AG09309 (cell line): ENCODE results near the gene DACH1.

Source experiments
- DNase-seq: peaks from one replicate; pipeline ENCODE4 v3.0.0-alpha.2; 2010; ENCODE audit warnings: low read depth
- H3K4me3 ChIP-seq: 2 replicates; pipeline ENCODE4 v1.5.1; 2011; ENCODE audit warnings: mild to moderate bottlenecking, low read depth, low read length, moderate library complexity; ENCODE audit not compliant: control insufficient read depth
- CTCF ChIP-seq: IDR thresholded peaks from 2 replicates; pipeline ENCODE4 v1.5.1; 2011; ENCODE audit warnings: mild to moderate bottlenecking, low read depth, low read length, inconsistent platforms; ENCODE audit not compliant: insufficient read depth, control insufficient read depth; ENCODE audit errors: missing control alignments

DACH1 gene

DNA sequence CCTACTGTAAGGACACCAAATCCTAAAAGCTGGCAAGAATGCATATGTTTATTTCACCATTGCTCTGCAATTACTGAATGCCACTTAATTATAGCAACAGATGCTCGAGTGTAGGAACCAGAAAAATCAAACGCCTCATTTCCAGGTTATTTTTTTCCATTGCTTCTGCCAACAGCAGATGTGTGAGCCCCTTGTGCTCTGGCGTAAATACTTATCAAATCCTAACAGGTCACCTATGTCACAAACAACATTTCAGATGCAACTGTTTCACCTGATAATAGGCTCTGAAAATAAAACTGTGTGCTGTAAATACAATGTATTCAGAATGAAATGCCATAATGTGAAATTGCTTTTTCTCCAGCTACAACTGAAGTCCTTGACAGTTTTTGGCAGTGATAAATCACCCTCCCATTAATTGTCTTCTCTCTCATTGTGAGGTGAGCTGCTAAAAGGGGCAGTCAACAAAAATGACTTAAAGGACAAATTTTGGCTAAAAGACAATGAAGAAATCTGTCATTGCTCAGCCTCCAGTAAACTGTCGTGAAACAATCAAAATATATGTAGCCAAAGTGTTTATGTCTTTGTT, 344.0 kb downstream of the DACH1 start:
- DNase-seq, result no peak
- no peak overlapping the region for H3K4me3 ChIP-seq
- TF ChIP-seq CTCF, result no peak

- H3K4me3 ChIP-seq, result no peak overlapping the region
- DNase-seq, result no peak
- TF ChIP-seq CTCF, result no peak
Observed at GRCh38 chr13:71517004-71517403, 350.0 kb downstream of the DACH1 start.

GRCh38 chr13:71516521-71516920, 350.5 kb downstream of the DACH1 start:
- no peak for DNase-seq
- TF ChIP-seq CTCF, result no peak
- H3K4me3 ChIP-seq, result no peak overlapping the region

DNA sequence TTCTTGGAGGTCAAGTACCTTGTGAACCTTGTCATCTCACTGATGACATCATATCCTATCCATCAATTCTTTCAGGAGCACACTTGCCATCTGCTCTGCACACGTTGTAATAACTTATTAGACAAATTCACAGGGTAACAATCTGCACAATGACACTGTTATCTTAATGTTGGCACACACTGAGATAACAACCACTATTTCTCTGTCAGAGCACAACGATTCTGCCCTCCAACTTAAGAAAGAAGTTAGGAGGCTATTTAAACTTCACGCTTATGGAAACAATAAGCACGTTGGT, 351.3 kb downstream of the DACH1 start:
- DNase-seq, result no peak
- H3K4me3 ChIP-seq, result no peak overlapping the region
- TF ChIP-seq CTCF, result no peak

GRCh38 chr13:71514900-71515743, 351.9 kb downstream of the DACH1 start:
- DNase-seq, result no peak
- H3K4me3 ChIP-seq, result no peak overlapping the region
- no peak for TF ChIP-seq CTCF

DNA sequence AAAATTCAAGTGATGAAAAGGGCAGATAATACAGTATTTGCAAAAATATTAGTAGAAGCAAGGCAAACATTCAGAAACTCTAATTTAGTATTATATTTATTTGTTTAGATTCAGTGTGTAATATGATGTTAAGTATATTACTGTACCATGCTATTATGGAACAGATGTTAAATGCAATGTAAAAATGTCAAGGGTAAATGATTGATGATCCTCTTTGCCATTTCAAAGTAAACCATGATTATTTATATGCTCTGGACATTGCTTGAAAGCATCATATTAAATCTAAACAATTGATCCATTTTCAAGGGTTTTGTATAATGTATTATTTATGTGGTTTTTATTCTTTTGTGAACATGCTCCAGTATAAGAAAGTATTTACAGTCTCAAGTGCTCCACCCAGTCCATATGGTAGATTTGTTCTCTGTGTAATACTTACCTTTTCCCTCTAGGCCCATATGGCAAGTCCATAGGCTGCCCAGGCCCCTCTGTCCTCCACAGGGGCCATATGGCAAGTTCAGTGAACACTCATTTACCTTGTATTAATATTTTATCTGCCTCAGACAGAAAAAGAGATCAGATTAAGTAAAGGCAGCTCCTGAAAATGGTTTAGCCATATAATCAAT, 353.5 kb downstream of the DACH1 start:
- H3K4me3 ChIP-seq, result no peak overlapping the region
- no peak for DNase-seq
- no peak for TF ChIP-seq CTCF
